HEK293T (cell line): ENCODE data around the gene ADGRL3.
A peak's percentile ranks its signal among the peaks of the same experiment; 100 is the strongest.

Experiments
- CTCF ChIA-PET: fragments of 350-600 bp; formaldehyde crosslinking; extraction: SDS; loops from one replicate; lab custom pipeline; 2021; ENCODE audit warnings: antibody characterized with exemption, inconsistent platforms; lab: Yijun Ruan, JAX
- POLR2A ChIA-PET: fragments of 350-600 bp; formaldehyde crosslinking; extraction: SDS; loops from one replicate; lab custom pipeline; 2020; ENCODE audit warnings: antibody characterized with exemption, inconsistent platforms; lab: Yijun Ruan, JAX
- DNase-seq: peaks from one replicate; pipeline ENCODE4 v3.0.0; 2012; ENCODE audit warnings: mixed read lengths; ENCODE audit errors: extremely low spot score
- ARNT ChIP-seq: fragments of 450-650 bp; IDR thresholded peaks from 2 replicates; pipeline ENCODE4 v1.6.1; 2017; ENCODE audit warnings: mild to moderate bottlenecking
- BHLHE40 ChIP-seq: fragments of 450-650 bp; IDR thresholded peaks from 2 replicates; pipeline ENCODE4 v1.6.1; 2016; ENCODE audit warnings: mild to moderate bottlenecking, moderate library complexity, borderline replicate concordance
- ELF4 ChIP-seq: fragments of 450-650 bp; IDR thresholded peaks from 2 replicates; pipeline ENCODE4 v1.6.1; 2017; ENCODE audit warnings: antibody characterized with exemption
- FOXA1 ChIP-seq: fragments of 450-650 bp; IDR thresholded peaks from 2 replicates; pipeline ENCODE4 v1.6.1; 2016; ENCODE audit warnings: mild to moderate bottlenecking
- FOXK2 ChIP-seq: fragments of 450-650 bp; IDR thresholded peaks from 2 replicates; pipeline ENCODE4 v1.6.1; 2016; ENCODE audit warnings: mild to moderate bottlenecking
- FOXM1 ChIP-seq: fragments of 450-650 bp; IDR thresholded peaks from 2 replicates; pipeline ENCODE4 v1.6.1; 2017; ENCODE audit warnings: mild to moderate bottlenecking, borderline replicate concordance
- HDGF ChIP-seq: fragments of 450-650 bp; IDR thresholded peaks from 2 replicates; pipeline ENCODE4 v1.6.1; 2017; ENCODE audit warnings: antibody characterized with exemption, borderline replicate concordance
- L3MBTL2 ChIP-seq: fragments of 450-650 bp; conservative IDR thresholded peaks from 2 replicates; pipeline ENCODE4 v1.6.1; 2016; ENCODE audit warnings: mild to moderate bottlenecking
- LEF1 ChIP-seq: fragments of 450-650 bp; IDR thresholded peaks from 2 replicates; pipeline ENCODE4 v1.6.1; 2017; ENCODE audit warnings: mild to moderate bottlenecking, borderline replicate concordance
- NFRKB ChIP-seq: fragments of 450-650 bp; IDR thresholded peaks from 2 replicates; pipeline ENCODE4 v1.6.1; 2016; ENCODE audit warnings: mild to moderate bottlenecking, moderate library complexity
- SP1 ChIP-seq: fragments of 450-650 bp; IDR thresholded peaks from 2 replicates; pipeline ENCODE4 v1.6.1; 2017
- SUZ12 ChIP-seq: fragments of 450-650 bp; IDR thresholded peaks from 2 replicates; pipeline ENCODE4 v1.6.1; 2016; ENCODE audit warnings: mild to moderate bottlenecking
- TARDBP ChIP-seq: fragments of 450-650 bp; IDR thresholded peaks from 2 replicates; pipeline ENCODE4 v1.6.1; 2016
- ZNF384 ChIP-seq: fragments of 450-650 bp; IDR thresholded peaks from 2 replicates; pipeline ENCODE4 v1.6.1; 2016
- TF ChIP-seq, protein P1 (sequence below): fragments of 450-650 bp; IDR thresholded peaks from 2 replicates; pipeline ENCODE4 v1.6.1; 2016

ADGRL3 gene

DNA sequence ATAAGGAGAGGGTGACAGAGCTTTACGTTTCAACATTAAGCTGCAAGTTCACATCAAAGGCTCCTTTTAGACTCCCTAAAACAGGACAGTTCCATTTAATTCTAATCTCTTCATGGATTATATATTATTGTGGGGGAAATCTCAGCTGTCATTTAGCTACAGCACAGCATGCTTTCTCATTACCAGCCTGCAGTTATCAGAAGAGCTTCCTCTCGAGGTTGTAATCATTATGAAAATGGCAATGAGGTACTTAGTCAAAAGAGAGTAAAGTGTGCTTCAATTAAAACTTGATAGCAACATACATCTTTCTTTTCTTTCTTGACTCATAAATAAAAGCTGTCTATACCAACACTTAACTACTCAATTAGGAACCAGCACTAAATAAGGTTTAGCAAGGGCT lies 896.8 kb downstream of the ADGRL3 start:
- POLR2A ChIA-PET: no interaction called here
- TF ChIP-seq NFRKB (no peak), HDGF (no peak), ELF4 (no peak), LEF1 (no peak), FOXK2 (no peak), BHLHE40 (no peak), SUZ12 (no peak), L3MBTL2 (no peak), ARNT (no peak)
- CTCF ChIA-PET: no interaction called here
- DNase-seq: no peak

DNA sequence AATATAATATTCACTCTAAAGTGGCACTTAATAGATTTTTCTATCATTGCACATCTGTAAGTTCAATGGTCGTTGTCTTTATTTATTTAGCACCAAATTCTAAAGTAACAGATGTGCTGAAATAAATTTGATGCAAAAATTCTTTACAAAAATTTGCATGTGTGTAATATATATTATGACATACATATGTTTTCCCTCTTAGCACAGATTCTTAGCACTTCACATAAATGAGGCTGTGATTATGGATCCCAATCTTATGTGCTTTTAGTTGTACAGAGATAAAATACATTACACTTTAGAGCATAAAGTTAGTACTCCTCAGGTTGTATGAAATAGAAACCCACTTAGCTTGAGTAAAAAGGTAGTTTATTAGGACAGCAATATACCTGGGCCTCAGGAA lies 915.1 kb downstream of the ADGRL3 start:
- CTCF ChIA-PET: interaction anchor here (0.6 kb wide), 1 partner anchor 240 kb away, joined by 3 read pairs; no protein-coding TSS in a partner anchor
- TF ChIP-seq LEF1 (no peak), FOXM1 (no peak), ARNT (no peak), SP1 (no peak), FOXA1 (no peak), L3MBTL2 (no peak), FOXK2 (no peak), ZNF384 (no peak), TARDBP (no peak), SUZ12 (no peak)
- TF ChIP-seq, protein P1, sequence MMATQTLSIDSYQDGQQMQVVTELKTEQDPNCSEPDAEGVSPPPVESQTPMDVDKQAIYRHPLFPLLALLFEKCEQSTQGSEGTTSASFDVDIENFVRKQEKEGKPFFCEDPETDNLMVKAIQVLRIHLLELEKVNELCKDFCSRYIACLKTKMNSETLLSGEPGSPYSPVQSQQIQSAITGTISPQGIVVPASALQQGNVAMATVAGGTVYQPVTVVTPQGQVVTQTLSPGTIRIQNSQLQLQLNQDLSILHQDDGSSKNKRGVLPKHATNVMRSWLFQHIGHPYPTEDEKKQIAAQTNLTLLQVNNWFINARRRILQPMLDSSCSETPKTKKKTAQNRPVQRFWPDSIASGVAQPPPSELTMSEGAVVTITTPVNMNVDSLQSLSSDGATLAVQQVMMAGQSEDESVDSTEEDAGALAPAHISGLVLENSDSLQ: no peak
- POLR2A ChIA-PET: no interaction called here
- DNase-seq: no peak

DNA sequence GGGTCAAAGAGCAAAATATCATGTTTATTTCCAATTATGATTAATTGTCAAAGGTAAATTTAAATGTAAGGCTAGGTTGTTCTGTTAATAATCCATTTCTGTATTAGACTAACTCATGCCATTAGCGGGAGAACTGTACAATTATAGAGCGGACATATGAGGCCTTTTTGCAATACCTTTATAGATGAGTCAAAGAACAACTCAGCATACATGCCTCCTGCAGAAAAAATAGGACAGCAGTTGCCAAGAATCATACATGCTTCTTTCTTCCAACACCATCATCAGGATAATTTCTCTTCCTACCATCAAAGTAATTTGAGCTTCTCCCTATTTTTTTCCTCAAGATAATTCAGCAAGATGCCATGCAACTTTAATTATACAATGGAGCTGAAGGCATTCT lies 917.8 kb downstream of the ADGRL3 start:
- no peak for DNase-seq
- TF ChIP-seq FOXM1 (no peak), FOXK2 (no peak), SP1 (no peak), SUZ12 (no peak), ARNT (no peak), HDGF (no peak), FOXA1 (no peak), BHLHE40 (no peak), LEF1 (no peak), NFRKB (no peak), ZNF384 (no peak), TARDBP (no peak), ELF4 (no peak)
- TF ChIP-seq, protein P1: no peak
- CTCF ChIA-PET: no interaction called here
- POLR2A ChIA-PET: no interaction called here

DNA sequence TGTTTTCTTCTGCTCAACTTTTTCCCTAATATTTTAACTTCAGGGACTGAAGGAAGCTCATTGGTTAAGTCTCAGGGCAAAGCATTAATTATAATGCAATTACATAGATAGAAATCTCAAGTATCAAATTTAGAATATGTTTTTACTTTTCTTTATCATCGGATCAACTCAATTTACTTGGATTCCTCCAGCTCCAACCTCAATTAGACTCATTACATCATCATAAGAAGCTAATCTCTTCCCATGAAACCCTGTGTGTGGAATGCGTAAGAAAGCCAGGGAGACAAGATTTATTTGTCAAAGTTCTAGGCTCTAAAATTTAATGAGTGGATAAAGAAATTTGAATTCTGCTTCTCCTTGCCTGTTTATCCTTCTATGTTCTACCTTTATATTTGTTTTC lies 918.4 kb downstream of the ADGRL3 start:
- DNase-seq: no peak
- no peak for TF ChIP-seq FOXM1
- no peak for TF ChIP-seq ELF4
- TF ChIP-seq, protein P1: 0 out of 2 replicates have a peak, but pooled peaks have one; percentile 14
- no peak for TF ChIP-seq L3MBTL2
- no peak for TF ChIP-seq SUZ12
- no peak for TF ChIP-seq BHLHE40
- no peak for TF ChIP-seq HDGF
- ChIA-PET POLR2A (no interaction called here), CTCF (no interaction called here)

DNA sequence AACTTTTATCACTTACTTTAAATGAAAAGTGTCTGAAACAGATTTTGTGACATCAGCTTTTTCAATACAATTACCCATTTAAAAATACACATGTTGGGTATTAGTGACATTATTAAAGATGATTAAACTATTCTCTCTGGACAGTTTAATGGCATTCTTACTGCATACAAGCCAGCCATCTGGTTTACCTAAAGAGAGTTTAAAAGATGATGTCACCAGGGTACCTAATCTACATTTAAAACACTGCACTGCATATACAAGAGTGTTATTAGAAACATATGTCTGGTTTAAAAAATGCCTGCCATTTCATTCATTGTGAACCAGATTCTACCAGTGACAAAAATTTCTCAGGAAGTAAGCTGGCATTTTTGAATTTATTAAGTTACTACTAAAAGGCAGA lies 919.1 kb downstream of the ADGRL3 start:
- no peak for TF ChIP-seq L3MBTL2
- TF ChIP-seq TARDBP: no peak
- no peak for TF ChIP-seq NFRKB
- TF ChIP-seq SUZ12: no peak
- TF ChIP-seq HDGF: no peak
- TF ChIP-seq LEF1: no peak
- TF ChIP-seq ARNT: no peak
- TF ChIP-seq FOXA1: no peak
- TF ChIP-seq ZNF384: no peak
- no peak for TF ChIP-seq FOXM1
- TF ChIP-seq, protein P1: no peak
- no peak for TF ChIP-seq SP1
- no peak for TF ChIP-seq FOXK2
- no peak for TF ChIP-seq ELF4
- DNase-seq: no peak
- CTCF ChIA-PET: no interaction called here
- POLR2A ChIA-PET: no interaction called here

DNA sequence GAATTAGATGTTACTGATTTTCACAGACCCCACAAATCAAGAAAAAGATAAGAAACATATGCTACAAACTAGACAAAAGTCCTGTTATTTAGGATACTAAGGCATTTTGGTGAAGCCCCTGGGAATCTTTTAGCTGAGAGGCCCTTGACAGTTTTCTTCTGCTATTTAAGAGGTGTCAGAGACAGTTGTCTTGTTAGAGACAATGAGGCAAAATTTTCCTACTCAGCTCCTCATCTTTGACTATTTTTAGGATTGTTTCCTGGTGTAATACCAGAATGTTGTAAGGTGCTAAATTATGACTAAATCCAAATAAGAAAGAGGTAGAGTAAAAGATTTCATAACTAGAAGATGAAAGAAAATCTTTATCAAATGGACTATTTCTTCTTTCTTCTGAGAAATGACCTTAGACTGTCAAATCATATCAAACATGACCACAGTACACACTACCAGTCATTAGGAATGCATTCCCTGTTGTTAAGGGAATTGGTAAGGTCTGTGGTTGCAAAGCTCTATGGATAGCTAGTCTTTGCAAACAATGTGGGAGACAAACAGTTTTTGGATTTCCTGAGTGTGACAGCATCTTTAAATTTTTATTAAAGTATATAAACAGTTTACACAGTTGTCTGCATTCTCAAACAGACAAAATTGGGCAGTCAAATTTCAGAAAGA lies 926.1 kb downstream of the ADGRL3 start:
- POLR2A ChIA-PET: no interaction called here
- DNase-seq: no peak
- no peak for TF ChIP-seq FOXK2
- CTCF ChIA-PET: no interaction called here
